Neutrophil (primary cell): ENCODE results near the gene OIP5.
"Not testable (repeated sequence)": the region's sequence is repeated elsewhere in the genome, so short reads cannot be mapped to it uniquely, and the experiment has no call there.

Experiments
- H3K27ac ChIP-seq: fragments of 200-600 bp; sonication (generic); 2 replicates; pipeline ENCODE4 v1.5.1; 2016; ENCODE audit warnings: mild to moderate bottlenecking, moderate library complexity
- H3K27me3 ChIP-seq: fragments of 200-600 bp; sonication (generic); 2 replicates; pipeline ENCODE4 v1.6.0; 2016; ENCODE audit warnings: mild to moderate bottlenecking
- H3K36me3 ChIP-seq: fragments of 200-600 bp; sonication (generic); 2 replicates; pipeline ENCODE4 v1.5.1; 2017
- H3K4me1 ChIP-seq, 2 experiments: fragments of 200-600 bp in 1 of 2; sonication (generic) in 1 of 2; 1 replicate in 1 of 2; 2 replicates in 1 of 2; pipeline versions ENCODE4 v1.5.1 to v1.6.1; 2013 to 2016; ENCODE audit warnings: low read depth in 1 of 2, low read length in 1 of 2, mild to moderate bottlenecking in 1 of 2, moderate library complexity in 1 of 2; ENCODE audit not compliant: control insufficient read depth in 1 of 2, insufficient read depth in 1 of 2
- H3K4me3 ChIP-seq, 2 experiments: fragments of 200-600 bp in 1 of 2; sonication (generic) in 1 of 2; 1 replicate in 1 of 2; 2 replicates in 1 of 2; pipeline ENCODE4 v1.5.1; 2013 to 2016; ENCODE audit warnings: low read depth in 1 of 2, low read length in 1 of 2, mild to moderate bottlenecking in 1 of 2, moderate library complexity in 1 of 2
- H3K9me3 ChIP-seq: fragments of 200-600 bp; sonication (generic); 2 replicates; pipeline ENCODE4 v1.5.1; 2016
- CTCF ChIP-seq: fragments of 200-600 bp; sonication (generic); IDR thresholded peaks from 2 replicates; pipeline ENCODE4 v1.5.1; 2016; ENCODE audit warnings: antibody characterized with exemption

The OIP5 gene

GRCh38 chr15:41285285-41285684 is 47.1 kb downstream of the OIP5 start:
- Histone ChIP-seq H3K4me3 (peak overlapping the region; percentile 98), H3K4me1 (peaks cover 23 to 28% of the 10 kb centered on the region in 2 experiments), H3K27ac (peak overlapping the region; percentile 83), H3K27me3 (no peaks in the 10 kb centered on the region), H3K9me3 (no peaks in the 10 kb centered on the region), H3K36me3 (peaks cover 49% of the 10 kb centered on the region)
- no peak for TF ChIP-seq CTCF

GRCh38 chr15:41284427-41285177 is 47.8 kb downstream of the OIP5 start:
- TF ChIP-seq CTCF: no peak
- peaks cover 19 to 25% of the 10 kb centered on the region in 2 experiments for H3K4me1 ChIP-seq

DNA sequence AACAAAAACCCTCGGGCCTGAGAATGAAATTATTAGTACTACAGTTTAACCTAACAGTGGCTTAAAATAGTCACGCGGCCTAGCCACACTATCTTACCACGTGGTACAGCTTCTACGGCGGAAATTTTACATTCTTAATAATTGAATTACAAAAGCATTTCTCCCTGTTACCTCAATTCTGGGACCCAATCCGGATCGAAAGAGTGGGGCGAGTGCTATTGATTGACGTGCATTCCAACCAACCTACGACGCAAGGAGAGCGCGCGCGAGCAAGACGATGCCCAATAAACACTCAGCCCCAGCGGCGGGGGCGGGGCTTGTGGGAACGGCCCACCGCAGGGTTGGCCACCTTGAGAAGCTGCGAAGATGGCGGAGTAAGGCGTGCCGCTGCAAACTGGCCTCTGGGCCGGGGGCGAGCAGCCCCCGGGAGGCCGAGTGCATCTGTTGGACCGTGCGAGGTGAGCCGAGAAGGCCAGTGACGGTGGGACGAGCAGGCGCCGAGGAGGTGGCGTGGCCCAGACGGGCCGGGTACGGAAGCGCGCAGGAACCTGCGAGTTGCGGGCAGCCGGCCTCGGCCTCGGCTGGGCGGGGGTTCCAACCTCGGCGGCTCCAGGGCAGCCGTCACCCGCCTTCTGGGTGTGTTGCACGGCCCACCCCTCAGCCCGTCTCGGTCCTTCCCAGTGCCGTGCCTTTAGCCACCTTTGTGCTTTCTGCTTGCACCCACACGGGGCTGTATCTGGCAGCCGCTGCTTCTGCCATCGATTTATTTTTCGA is 48.6 kb downstream of the OIP5 start:
- TF ChIP-seq CTCF: peak; percentile 23
- Histone ChIP-seq H3K27ac (peak overlapping the region; percentile 83), H3K4me3 (peak overlapping the region; percentile 98), H3K9me3 (no peaks in the 10 kb centered on the region), H3K4me1 (peaks cover 19 to 25% of the 10 kb centered on the region in 2 experiments), H3K27me3 (no peaks in the 10 kb centered on the region), H3K36me3 (peaks cover 58% of the 10 kb centered on the region)

More at GRCh38 chr15:41284427-41285177, 47.8 kb downstream of the OIP5 start:
- Histone ChIP-seq H3K27ac (peak overlapping the region; percentile 83), H3K36me3 (peaks cover 55% of the 10 kb centered on the region), H3K27me3 (no peaks in the 10 kb centered on the region), H3K9me3 (no peaks in the 10 kb centered on the region), H3K4me3 (peak overlapping the region; percentile 98)

DNA sequence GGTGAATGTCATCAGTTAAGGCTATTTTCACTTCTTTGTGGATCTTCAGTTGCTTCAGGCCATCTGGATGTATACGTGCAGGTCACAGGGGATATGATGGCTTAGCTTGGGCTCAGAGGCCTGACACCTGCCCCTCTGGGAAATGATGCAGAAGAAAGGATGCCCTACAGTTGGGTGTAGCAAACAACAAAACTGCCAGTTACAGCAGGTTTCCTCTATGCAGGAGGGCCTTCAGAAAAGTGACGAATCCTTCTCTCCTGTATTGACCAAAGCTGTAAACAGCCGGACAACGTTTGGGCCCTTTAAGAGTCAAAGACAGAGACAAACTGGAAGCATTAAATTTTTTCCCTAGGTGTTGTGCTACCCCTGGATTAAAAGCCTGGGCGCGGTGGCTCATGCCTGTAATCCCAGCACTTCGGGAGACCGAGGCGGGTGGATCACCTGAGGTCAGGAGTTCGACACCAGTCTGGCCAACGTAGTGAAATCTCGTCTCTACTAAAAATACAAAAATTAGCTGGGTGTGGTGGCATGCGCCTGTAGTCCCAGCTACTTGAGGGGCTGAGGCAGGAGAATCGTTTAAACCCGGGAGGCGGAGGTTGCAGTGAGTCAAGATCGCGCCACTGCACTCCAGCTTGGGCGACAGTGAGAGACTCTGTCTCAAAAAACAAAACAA is 49.3 kb downstream of the OIP5 start:
- Histone ChIP-seq H3K4me3 (peak overlapping the region; percentile 98), H3K4me1 (peaks cover 19 to 25% of the 10 kb centered on the region in 2 experiments), H3K36me3 (peaks cover 55% of the 10 kb centered on the region), H3K27ac (peak overlapping the region; percentile 83)
- H3K27me3 ChIP-seq, H3K9me3 ChIP-seq: not testable (repeated sequence)

GRCh38 chr15:41282436-41282835 is 50.0 kb downstream of the OIP5 start:
- peaks cover 19 to 25% of the 10 kb centered on the region in 2 experiments for H3K4me1 ChIP-seq
- not testable (repeated sequence) for H3K9me3 ChIP-seq, H3K4me3 ChIP-seq, H3K27me3 ChIP-seq, H3K27ac ChIP-seq
- peaks cover 56% of the 10 kb centered on the region for H3K36me3 ChIP-seq

DNA sequence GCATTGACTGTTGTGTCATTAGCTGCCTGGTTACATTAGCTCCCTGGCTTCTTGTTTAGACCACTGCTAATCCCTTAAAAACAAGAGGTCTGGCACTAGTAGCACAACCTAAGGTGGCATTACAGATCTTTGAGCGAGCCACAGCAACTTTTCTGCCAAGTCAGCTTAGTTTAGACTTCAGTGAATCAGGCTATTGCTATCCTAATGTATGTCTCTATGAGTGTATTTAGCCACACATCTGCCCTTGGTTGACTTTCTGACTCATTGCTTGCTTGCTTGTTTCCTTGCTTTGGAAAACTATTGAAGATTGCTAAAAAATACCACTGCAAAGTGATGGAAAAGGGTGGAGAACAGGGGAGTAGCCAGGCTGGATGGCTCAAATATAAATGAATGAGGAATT is 51.2 kb downstream of the OIP5 start:
- no peak for TF ChIP-seq CTCF
- H3K4me1 ChIP-seq: peaks cover 19 to 25% of the 10 kb centered on the region in 2 experiments
- no peak overlapping the region for H3K27ac ChIP-seq
- H3K36me3 ChIP-seq: peaks cover 56% of the 10 kb centered on the region
- no peak overlapping the region for H3K4me3 ChIP-seq
- H3K27me3 ChIP-seq: no peaks in the 10 kb centered on the region
- H3K9me3 ChIP-seq: no peaks in the 10 kb centered on the region
